MM.1S (cell line): ENCODE measurements around the gene BRPF3.

Experiments
- CTCF ChIP-seq: fragments of 300-600 bp; sonication (generic); IDR thresholded peaks from 2 replicates; pipeline ENCODE4 v1.5.1; 2016; ENCODE audit warnings: antibody characterized with exemption, low read length, mixed read lengths
- EZH2 ChIP-seq: fragments of 300-600 bp; sonication (generic); optimal IDR thresholded peaks from 2 replicates; pipeline ENCODE3; 2017; ENCODE audit warnings: low read depth, mild to moderate bottlenecking, antibody characterized with exemption, low read length, mixed read lengths
- EZH2phosphoT487 ChIP-seq: fragments of 300-600 bp; sonication (generic); IDR thresholded peaks from 2 replicates; pipeline ENCODE4 v1.6.1; 2018; ENCODE audit warnings: antibody characterized with exemption, low read length

- no peak for TF ChIP-seq EZH2
- no peak for TF ChIP-seq CTCF
- TF ChIP-seq EZH2phosphoT487 = no peak
These were observed 952 bp upstream of the BRPF3 start for GRCh38 chr6:36195471-36196112.
